Inflammatory macrophage (primary cell): ENCODE measurements around the gene SRSF4.
"Not testable (repeated sequence)": the region's sequence is repeated elsewhere in the genome, so short reads cannot be mapped to it uniquely, and the experiment has no call there.

Source experiments
- DNase-seq, 2 donors: peaks; one replicate each; pipeline ENCODE4 v3.0.0-alpha.2; 2020 to 2022

Gene SRSF4

DNA sequence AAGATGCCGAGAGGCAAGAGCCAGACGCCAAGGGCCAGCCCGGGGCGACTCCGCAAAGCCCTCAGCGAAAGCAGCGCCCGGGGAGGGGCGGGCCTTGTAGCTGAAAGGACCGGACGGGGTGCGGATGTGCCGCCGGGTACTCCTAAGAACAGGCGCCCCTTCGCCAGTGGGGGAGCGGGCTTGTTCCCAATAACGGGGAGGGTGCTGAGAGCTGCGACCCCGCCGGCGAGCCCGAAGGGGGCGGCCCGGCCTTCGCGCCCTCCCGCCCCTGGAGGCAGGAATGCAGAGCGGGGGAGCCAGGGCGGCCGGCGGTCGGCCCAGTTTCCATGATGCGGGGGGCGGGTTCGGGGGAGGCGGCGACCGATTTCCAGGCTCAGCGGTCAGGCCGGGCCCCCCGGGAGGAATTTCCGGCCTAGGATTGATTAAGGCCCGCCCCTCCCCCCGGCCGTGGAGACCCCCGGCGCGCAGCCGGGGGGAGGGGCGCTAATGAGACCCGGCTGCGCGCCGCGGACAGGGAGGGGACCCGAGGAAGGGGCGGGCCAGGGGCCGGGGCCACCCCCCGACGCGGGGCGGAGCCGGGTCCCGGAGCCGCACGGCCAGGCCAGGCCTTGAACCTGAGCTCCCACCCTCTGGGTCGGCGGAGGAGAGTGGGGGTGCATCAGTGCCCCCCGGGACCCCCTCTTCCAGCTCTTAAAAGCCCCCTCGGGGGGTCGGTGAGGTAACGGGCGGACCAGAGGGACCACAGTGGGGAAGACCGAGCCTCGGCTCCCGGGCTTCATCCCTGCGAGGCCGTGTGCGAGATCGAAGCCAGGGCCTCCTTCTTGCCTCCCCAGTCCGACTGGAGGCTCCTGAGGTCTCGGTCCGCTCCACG lies 57.1 kb downstream of the SRSF4 start:
- peak; percentile 24 to 31 for DNase-seq

DNA sequence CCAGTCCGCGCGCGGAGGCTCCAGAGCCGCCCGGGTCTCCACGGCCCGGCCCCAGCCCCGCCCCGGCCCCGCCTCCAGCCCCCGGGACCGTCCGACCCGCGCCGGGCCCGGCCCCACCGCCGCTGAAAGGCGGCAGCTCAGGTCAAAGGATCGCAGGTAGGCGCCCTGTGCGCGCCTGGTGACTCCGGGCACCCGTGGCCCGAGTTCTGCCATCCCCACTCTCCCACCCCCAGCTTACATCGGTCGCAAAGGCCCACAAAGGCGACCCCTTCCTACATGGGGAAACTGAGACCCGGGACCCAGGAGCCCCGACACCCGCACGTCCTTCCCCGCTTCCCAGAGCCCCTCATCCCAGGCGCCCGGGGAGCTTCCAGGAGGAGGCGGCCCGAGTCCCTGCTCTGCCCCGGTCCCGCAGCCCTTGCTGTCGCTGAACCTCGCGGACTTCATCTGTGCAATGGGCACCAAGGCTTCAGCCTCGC lies 57.8 kb downstream of the SRSF4 start, which contains the start of gene TMEM200B:
TMEM200B (minus strand) TSS at position 17 of the 479 bp plus-strand sequence. CDS start 2,075 bp downstream, outside the sequence.
- no peak for DNase-seq

DNA sequence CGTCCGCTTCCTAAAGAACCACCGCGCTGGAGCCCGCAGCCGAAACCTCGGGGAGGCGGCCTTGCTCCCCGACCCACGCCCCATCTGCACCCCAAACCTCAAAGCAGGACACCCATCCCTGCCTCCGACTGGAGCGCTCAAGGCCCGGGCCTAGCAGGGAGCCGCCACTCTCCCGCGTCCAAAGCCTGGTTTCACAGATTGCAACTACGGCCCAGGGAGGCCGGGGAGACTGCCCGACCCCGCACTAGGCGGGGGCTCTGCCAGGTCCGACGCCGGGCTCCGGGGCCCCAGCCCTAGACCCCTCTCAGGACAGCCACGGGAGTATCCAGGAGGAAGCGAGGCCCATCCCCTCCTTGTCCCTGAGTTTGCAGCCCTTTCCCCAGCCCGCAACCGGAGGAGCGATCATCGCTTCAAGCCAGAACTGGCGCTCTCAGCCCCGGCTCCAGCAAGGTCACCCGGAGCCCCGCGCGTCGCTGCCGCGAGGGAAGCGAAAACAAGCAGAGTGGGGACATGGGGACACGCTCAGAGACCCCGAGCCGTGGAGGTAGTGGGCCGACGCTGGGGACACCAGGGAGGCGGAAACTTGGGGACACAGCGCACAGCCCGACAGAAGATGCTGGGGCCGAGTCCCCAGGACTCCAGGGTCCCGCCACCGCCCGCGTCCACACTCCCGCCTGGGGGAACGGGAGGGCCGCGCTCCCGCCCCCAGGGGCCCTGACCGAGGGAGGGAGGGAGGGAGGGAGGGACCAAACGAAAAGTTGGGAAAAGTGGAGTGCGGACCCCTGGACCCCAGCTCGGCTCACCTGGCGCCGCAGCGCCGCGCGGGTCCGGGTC lies 58.4 kb downstream of the SRSF4 start:
- no peak for DNase-seq

DNA sequence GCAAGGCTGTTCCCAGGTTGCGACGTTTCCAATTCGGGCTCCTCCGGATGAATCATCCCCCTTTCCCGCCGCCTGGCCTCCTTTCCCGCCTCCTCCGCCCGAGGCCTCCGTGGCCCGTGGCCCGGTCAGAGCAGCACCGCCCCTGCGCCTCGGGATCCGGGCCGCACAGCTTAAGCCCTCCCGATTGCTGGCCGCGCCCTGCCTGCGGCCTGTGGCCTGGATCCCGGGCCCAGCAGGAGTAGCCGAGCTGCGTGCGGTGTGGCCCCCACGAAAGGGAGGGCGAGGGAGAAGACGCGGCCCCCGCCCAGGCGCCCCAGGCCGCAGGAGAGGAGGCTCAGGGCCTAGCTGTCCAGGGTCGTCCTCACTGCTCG lies 59.0 kb downstream of the SRSF4 start:
- DNase-seq: no peak

DNA sequence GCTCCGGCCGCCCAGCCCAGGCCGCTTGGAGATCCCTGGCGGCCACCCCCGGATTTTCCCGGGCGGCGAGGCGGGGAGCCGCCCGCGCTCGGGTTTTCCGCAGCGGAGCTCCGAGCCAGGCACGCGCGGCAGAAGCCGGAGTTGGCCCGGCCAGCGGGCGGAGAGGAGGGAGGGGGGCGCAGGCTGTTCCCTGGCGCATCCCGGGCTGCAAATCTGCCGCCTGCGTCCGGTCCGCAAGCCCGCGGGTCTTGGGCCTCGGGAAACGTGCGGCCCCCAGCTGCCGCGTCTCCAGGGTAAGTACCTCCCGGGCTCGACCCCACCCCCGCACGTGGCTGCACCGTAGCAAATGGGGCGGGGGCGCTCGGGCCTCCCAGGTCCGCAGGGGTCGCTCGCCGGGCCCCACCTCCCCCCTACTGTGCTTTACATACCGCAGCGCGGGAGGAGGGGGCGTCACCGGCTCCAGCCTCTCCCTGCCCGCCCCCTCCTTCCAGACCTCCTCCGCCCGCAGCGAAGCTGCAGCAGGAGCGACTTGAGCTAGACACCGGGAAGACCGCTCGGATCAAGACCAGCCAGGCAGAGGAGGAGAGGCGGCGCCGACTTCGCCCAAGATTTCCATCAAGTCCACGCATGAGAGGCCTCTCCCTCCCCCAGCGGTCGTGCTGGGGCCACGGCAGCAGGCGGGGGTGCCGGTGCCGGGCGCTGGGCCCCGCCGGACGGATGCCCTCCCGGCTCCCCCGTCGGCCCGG lies 59.6 kb downstream of the SRSF4 start:
- DNase-seq: no peak

DNA sequence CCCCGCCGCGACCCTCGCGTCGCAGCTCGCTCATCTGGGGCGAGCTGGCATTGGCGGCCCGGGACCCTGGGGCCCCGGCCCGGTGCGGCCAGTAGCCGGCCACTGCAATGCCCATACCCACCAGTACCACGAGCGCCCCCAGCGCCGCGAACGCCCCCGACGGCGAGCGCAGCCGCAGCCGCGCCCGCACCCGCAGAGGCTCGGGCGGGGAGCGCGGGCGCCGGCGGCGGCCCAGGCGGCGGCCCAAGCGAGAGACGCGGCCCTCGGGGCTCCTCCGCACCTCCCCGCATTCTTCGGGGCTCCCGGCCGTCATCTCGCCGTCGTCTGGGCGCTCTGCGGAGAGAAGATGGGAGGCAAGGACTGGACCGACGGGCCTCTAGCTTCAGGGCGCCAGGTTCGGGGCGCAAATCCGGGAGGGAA lies 60.2 kb downstream of the SRSF4 start:
- DNase-seq: no peak

DNA sequence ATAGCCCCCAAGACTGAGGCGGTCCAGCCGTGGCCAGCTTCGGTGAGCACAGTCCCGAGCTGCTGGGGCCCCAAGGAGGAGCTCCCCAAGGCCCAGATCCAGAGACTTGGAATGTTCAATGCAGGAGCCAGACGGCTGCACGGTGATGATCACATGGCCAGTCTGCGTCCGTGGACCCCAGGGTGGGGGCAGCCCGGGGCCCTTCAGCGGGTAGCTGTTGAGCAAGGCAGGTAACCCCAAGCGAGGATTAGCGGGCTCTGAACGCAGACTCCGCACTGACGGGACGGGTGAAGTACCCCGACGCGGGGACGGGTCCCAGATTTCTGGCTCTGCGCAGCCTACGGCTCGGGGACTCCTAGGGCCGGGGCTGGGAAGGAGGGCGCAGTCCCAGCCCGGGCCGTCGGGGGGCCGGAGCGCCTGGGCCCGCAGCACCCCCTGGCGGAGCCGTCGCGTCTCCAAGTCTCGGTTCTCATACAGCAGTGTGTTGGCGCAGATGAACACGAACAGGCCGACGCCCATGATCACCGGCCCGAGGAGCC lies 60.7 kb downstream of the SRSF4 start:
- DNase-seq: peak; percentile 47 to 51

DNA sequence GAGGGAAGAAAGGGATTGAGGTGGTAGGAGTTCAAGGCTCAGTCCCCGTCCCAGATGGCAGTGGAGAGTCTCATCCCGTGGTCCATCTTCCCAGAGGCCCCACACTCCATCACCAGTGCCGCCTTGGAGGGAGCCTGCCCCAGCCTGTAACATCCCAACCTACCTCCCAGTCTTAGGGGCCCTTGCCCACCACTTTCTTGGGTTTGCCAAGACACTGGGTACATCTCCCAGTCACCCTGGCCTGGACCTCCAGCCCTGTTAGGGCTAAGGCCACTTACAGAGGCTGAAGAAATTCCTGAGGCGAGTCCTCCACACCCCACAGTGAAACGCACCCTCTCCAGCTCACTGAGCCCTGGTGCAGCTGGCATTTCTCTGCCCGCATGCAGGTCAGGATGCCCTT lies 61.3 kb downstream of the SRSF4 start:
- no peak for DNase-seq

DNA sequence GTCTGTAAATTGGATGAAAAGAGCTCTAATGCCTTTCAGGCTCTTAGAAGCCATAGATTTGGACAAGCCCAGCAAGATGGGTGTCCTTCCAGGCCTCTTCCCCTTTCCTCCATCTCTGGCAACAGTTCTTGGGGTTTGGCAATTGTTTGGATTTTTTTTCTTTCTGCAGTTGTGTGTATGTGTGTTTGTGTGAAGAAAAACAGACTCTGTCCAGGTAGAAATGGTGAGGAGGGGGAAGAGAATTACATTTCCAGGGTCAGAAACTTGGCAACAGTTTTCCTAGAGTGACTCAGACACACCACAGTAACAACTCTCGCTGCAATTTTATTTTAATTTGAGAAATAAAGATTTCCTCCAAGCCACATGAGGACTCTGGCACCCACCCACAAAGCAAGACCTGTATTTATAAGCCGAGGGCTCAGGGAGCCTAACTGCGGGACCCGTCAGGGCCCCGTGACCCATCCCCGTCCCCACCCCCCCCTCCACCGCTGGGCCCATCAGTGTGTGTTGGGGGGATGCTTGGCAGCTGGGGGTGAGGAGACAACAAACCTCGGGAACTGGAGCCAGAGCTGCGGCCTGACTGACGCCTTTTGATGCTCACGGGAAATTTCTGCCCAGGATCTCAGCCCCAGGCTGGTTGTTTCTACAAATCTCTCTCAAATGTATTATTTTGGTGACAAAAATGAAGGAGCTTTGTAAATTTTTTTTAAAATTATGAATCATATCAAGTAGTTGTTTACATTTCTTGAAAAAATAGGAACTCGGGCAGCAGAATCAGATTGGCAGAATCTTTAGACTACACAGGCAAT lies 62.4 kb downstream of the SRSF4 start:
- no peak for DNase-seq

DNA sequence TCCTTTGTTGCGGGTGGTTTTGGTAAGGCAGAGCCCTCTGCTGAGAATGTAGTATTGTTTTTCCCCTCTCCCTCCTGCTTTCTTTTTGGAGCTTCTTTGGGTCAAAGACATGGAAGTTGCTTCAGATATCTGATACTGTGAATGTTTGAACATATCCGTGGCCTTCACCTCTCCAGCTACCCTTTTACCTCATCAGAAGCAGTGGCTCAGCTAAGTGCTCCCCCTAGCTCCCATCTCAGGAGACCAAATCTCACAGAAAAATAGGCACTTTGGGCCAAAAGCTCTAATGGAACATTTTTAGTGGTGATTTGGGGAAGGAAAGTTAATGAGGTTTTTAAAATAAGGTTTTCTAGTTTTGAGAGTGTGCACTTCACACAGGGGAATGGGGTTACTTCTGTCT lies 64.3 kb downstream of the SRSF4 start:
- DNase-seq: no peak

DNA sequence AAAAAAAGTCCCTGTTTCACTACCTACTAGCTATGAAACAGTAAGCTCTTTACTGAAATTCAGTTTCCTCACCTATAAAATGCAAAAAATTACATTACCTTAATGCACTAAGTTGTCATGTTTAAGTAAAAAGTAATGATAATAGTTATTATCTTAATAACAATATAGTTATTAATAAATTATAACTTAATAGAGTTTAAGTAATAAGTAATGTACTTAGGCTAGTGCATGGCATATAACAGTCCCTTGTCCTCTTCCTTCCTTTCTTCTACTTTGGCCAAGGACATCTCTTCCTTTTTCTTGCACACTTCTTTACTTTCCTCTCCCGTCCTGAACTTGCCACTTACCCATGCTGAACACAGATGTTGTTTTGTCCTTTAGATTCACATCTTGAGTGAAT lies 67.0 kb downstream of the SRSF4 start:
- no peak for DNase-seq

DNA sequence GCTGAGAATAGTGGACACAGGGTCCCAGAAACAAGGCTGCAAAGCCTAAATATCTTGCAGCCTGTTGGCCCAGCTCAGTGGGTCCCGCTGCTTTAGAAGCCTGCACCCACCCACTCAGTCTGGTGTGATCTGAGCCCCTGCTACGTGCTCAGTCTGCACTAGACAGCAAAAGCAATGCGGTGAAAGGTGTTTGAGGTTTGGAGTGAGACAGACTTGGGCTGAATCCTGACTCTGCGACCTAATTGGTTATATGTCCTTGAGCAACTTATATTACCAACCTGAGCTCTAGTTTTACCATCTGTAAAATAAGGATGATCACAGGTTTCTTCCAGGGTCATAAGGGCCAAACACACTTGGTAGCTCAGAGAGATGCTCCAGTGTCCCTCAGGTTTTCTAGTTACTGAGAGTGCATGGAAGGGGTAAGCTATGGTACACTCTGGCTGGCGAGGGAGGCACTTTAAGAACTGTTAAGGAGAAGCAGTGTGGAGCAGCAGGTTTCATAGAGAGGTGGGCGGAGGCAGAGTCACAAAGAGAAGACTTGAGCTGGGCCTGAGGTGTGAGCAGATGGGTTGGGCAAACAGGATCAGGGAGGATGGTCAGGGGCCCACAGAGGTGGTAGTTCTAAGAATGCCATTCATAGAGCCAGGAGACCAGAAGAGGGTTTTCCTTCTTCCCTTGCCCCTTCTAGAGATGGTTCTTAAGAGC lies 68.1 kb downstream of the SRSF4 start:
- no peak for DNase-seq

DNA sequence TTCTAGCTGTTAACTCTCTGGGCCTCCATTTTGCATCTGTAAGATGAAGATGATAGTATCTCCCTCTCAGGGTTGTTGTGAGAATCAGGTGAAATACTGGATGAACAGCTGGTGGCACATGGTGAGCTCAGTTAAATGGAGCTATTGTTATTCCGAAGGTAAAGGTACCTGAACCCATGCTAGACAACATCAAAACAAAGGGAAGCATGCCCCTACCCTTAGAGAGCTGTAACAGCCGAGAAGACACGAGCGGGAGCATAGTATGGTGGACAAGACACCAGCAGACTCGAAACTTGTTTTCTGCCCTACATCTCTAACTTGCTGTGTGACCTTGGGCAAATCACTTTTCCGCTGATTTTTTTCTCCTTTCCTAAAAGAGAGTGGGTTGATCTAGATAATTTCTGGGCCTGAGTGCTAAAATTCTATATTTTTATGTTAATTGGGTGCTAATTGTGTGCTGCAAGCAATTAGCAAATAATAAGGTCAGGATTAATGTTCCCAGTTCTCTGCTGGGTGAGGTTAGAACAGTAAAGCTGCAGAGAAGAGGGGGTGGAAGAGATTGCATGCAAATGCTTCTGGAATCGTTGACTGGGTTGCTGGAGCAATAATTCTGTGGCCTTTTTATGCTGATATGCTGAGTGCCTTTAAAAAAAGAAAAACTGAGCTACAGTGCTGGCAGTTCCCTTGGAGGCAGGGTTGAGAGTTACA lies 68.8 kb downstream of the SRSF4 start:
- DNase-seq: no peak

DNA sequence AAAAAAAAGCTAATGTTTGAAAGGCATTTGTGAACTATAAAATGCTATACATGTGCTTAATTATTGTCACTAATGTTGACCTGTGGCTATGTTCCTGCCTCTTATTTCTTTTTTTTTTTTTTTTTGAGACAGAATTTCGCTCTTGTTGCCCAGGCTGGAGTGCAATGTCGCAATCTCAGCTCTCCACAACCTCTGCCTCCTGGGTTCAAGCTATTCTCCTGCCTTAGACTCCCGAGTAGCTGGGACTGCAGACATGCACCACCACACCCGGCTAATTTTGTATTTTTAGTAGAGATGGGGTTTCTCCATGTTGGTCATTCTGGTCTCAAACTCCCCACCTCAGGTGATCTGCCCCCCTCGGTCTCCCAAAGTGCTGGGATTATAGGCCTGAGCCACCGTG lies 73.7 kb downstream of the SRSF4 start:
- not testable (repeated sequence) for DNase-seq

DNA sequence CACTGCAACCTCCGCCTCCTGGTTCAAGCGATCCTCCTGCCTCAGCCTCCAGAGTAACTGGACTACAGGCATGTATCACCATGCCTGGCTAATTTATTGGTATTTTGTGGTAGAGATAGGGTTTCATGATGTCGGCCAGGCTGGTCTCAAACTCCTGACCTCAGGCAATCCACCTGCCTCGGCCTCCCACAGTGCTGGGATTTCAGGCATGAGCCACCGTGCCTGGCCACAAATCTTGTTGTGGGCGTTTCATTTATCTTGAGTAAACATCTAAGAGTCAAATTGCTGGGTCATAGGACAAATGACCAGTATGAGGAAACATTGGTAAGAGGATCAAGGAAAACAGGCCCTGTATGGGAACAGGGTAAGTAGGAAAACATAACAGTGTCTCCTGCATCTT lies 75.9 kb downstream of the SRSF4 start:
- peak; percentile 11 to 34 for DNase-seq

DNA sequence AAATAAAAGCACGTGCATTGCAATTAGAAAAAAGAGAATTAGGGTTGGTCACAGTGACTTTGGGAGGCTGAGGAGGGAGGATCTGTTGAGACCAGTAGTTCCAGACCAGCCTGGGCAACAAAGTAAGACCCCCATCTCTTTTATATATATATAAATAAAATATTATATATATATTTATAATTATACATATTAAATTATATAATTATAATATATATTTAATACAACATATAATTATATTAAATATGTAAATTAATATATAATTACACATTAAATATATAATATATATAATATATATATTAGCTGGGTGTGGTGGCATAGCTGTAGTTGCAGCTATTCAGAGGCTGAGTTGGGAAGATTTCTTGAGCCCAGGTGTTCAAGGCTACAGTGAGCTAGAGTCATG lies 81.2 kb downstream of the SRSF4 start:
- DNase-seq: no peak

DNA sequence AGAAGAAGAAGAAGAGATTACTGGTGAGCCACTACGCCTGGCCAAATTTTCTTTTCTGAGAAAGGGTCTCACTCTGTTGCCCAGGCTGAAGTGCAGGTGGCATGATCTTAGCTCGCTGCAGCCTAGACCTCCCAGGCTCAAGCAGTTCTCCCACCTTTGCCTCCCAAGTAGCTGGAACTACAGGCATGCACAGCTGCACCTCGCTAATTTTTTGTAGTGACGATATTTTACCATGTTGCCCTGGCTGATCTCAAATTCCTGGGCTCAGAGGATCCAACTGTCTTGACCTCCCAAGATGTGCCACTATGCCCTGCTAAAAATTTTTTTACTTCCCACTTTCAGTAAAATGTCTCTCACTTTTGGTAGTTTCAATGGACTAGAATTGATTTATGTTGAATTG lies 82.4 kb downstream of the SRSF4 start:
- DNase-seq: no peak
